22Rv1 (cell line): ENCODE results near the gene RNF150.

Experiments
- CTCF ChIP-seq: fragments of 450-650 bp; IDR thresholded peaks from 2 replicates; pipeline ENCODE4 v1.5.1; 2017; ENCODE audit warnings: mild to moderate bottlenecking
- ZFX ChIP-seq: fragments of 450-650 bp; IDR thresholded peaks from 2 replicates; pipeline ENCODE4 v1.6.1; 2017; ENCODE audit warnings: antibody characterized with exemption, borderline replicate concordance

DNA sequence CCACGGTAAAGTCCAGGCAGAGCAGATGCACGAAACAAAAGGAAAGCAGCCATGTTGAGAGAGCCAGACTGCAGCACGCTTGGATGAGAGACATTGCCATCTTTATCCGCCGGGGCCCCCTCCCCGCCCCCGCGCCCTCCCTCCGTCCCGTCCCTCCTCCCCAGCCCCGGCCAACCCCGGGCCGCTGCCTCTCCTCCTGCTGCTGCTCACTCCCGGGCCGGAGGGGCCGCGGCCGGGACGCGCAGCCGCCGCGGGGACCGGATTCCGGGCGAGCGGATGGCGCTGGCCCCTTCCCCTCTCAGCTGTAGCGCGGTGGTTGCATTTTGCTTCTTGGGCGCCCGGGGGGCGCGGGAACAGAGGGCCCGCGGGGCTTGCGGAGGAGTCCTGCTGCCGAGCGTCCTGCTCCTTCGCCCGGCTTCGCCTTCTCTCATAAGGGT is 542 bp downstream of the RNF150 start:
- TF ChIP-seq CTCF (no peak), ZFX (no peak)
